ENCODE measurements around the gene RFLNA. TPM values are rescaled to one million over a fixed set of nuclear protein-coding genes. Genes with fewer than 3 reads are reported as not detected.

RFLNA gene
- polyA plus RNA-seq (2013, experiment 1 of 2; ENCODE audit: insufficient read length) = 0.10 TPM
- polyA plus RNA-seq (2013, experiment 2 of 2; ENCODE audit: insufficient read length) = 0.37 TPM

- no peak for DNase-seq
Observed at GRCh38 chr12:124294780-124295341, at the start of gene RFLNA. Gene RFLNA (plus strand): TSS chr12:124295093. CDS start chr12:124295430, 337 bp downstream.

GRCh38 chr12:124247331-124247730 is 47.6 kb upstream of the RFLNA start:
- no peak for DNase-seq

GRCh38 chr12:124248941-124249825 is 45.7 kb upstream of the RFLNA start:
- no peak for DNase-seq

GRCh38 chr12:124251186-124251585 is 43.7 kb upstream of the RFLNA start:
- no peak for DNase-seq

- no peak for DNase-seq
Observed at GRCh38 chr12:124252964-124253363, 41.9 kb upstream of the RFLNA start.

GRCh38 chr12:124254126-124254525 is 40.8 kb upstream of the RFLNA start:
- DNase-seq = no peak

- peak; percentile 36 for DNase-seq
Observed at GRCh38 chr12:124259154-124260066, 35.5 kb upstream of the RFLNA start.

- DNase-seq = no peak
Observed at GRCh38 chr12:124261885-124262284, 33.0 kb upstream of the RFLNA start.

GRCh38 chr12:124264089-124264795 is 30.7 kb upstream of the RFLNA start:
- no peak for DNase-seq

GRCh38 chr12:124264879-124265278 is 30.0 kb upstream of the RFLNA start:
- no peak for DNase-seq

GRCh38 chr12:124267205-124267778 is 27.6 kb upstream of the RFLNA start:
- DNase-seq = no peak

GRCh38 chr12:124270671-124271070 is 24.2 kb upstream of the RFLNA start:
- no peak for DNase-seq

GRCh38 chr12:124273630-124274029 is 21.3 kb upstream of the RFLNA start:
- peak; percentile 68 for DNase-seq

- DNase-seq = no peak
Observed at GRCh38 chr12:124276337-124276736, 18.6 kb upstream of the RFLNA start.

GRCh38 chr12:124277394-124278241 is 17.3 kb upstream of the RFLNA start:
- DNase-seq = no peak

- no peak for DNase-seq
Observed at GRCh38 chr12:124278389-124279101, 16.3 kb upstream of the RFLNA start.

GRCh38 chr12:124279315-124279714 is 15.6 kb upstream of the RFLNA start:
- no peak for DNase-seq

- peak; percentile 34 for DNase-seq
Observed at GRCh38 chr12:124279846-124280360, 15.0 kb upstream of the RFLNA start.

- DNase-seq = no peak
Observed at GRCh38 chr12:124281309-124281708, 13.6 kb upstream of the RFLNA start.

- DNase-seq = no peak
Observed at GRCh38 chr12:124282287-124282686, 12.6 kb upstream of the RFLNA start.
